Kidney (tissue), 14 donors: Measurements from ENCODE around the gene CCDC71. TPM values are rescaled to one million over a fixed set of nuclear protein-coding genes. Genes with fewer than 3 reads are reported as not detected.

Experiments
- DNase-seq, 5 donors: peaks; one replicate each; pipeline ENCODE4 v3.0.0-alpha.2; 2013 to 2020
- FAIRE-seq: peaks from 2 replicates; lab custom pipeline; 2012; peaks lifted over from hg19 to GRCh38; lab: Jason Lieb, UNC
- H3K27ac ChIP-seq, 2 donors: one replicate each; pipeline ENCODE4 v1.7.0; 2013; ENCODE audit warnings: low read depth in 2 of 2, low read length in 2 of 2, inconsistent platforms in 1 of 2
- H3K27me3 ChIP-seq: one replicate; pipeline ENCODE4 v1.7.1; 2013; ENCODE audit warnings: low read length, inconsistent platforms; ENCODE audit not compliant: control insufficient read depth, insufficient read depth
- H3K36me3 ChIP-seq, 3 donors: one replicate each; pipeline versions ENCODE4 v1.7.0 to v1.7.1; 2013; ENCODE audit warnings: low read length in 3 of 3, control low read depth in 1 of 3, inconsistent platforms in 1 of 3; ENCODE audit not compliant: insufficient read depth in 3 of 3, control insufficient read depth in 2 of 3
- H3K4me1 ChIP-seq, 3 donors: one replicate each; pipeline versions ENCODE4 v1.7.0 to v1.7.1; 2013; ENCODE audit warnings: low read length in 3 of 3, inconsistent platforms in 1 of 3, low read depth in 1 of 3; ENCODE audit not compliant: control insufficient read depth in 2 of 3, insufficient read depth in 2 of 3
- H3K4me3 ChIP-seq, 3 donors: one replicate each; pipeline versions ENCODE4 v1.7.0 to v1.8.1; 2013; ENCODE audit warnings: low read length in 3 of 3, control low read depth in 1 of 3, inconsistent platforms in 1 of 3
- H3K9ac ChIP-seq, 3 donors: one replicate each; pipeline versions ENCODE4 v1.7.0 to v1.7.1; 2013; ENCODE audit warnings: low read length in 3 of 3, control low read depth in 1 of 3, inconsistent platforms in 1 of 3
- H3K9me3 ChIP-seq, 3 donors: one replicate each; pipeline versions ENCODE4 v1.7.0 to v1.7.1; 2013; ENCODE audit warnings: low read length in 3 of 3, control low read depth in 1 of 3, inconsistent platforms in 1 of 3; ENCODE audit not compliant: control insufficient read depth in 2 of 3, insufficient read depth in 1 of 3
- CTCF ChIP-seq: IDR thresholded peaks from 3 replicates; pipeline ENCODE4 v1.5.1; 2012; ENCODE audit warnings: mild to moderate bottlenecking, moderate library complexity, borderline replicate concordance; ENCODE audit not compliant: insufficient read depth; ENCODE audit errors: extremely low read depth
- intact Hi-C: fragments of 100-400 bp; cut with DNase I; formaldehyde crosslinking; loops from one replicate; pipeline ENCODE4 v1.11.1; 2022
- polyA plus RNA-seq: library from polyadenylated mRNA; stranded (reverse); fragments of 350-450 nt; fragmentation: Illumina TruSeq; extraction: RNeasy Lipid Tissue Mini Kit (QIAGEN cat#74804); gene quantifications from one replicate; pipeline ENCODE4 v1.2.3, GENCODE V29; 2014; ENCODE audit warnings: low read depth, low replicate concordance; ENCODE audit not compliant: insufficient read depth
- total RNA-seq: library from RNA; stranded (reverse); fragmentation: NEBNext Ultra II Directional; extraction: Animal tissue kit (Norgen Biotek cat#: 25700); gene quantifications from one replicate; pipeline ENCODE4 v1.2.1, GENCODE V29; 2021
- donor health status: control.
- donor health status: control.
- donor health status: control.
- donor health status: control.
- donor health status: control.
- donor health status: DM: yes; HTN: yes; CAD: no.
- donor health status: Normal renal cell carcinoma (clear cell type).

Gene CCDC71
- total and polyA plus RNA-seq, 2 donors from 2014 or later, result 21.0 to 27.6 TPM

- H3K4me3 ChIP-seq, result no peak overlapping the region
- TF ChIP-seq CTCF, result no peak
- H3K36me3 ChIP-seq, result no peaks in the 10 kb centered on the region
- intact Hi-C loops, result no loop called here
- no peaks in the 10 kb centered on the region for H3K9me3 ChIP-seq
- FAIRE-seq, result no peak
- no peak overlapping the region for H3K9ac ChIP-seq
- no peak overlapping the region for H3K27ac ChIP-seq
- no peak for DNase-seq
- H3K27me3 ChIP-seq, result no peaks in the 10 kb centered on the region
- no peaks in the 10 kb centered on the region for H3K4me1 ChIP-seq
Measured at GRCh38 chr3:49198161-49198560, 32.0 kb upstream of the CCDC71 start.

GRCh38 chr3:49191741-49192140 lies 25.6 kb upstream of the CCDC71 start:
- FAIRE-seq (no peak), DNase-seq (no peak)
- Histone ChIP-seq H3K4me1 (no peaks in the 10 kb centered on the region), H3K4me3 (no peak overlapping the region), H3K27me3 (no peaks in the 10 kb centered on the region), H3K27ac (no peak overlapping the region), H3K9me3 (no peaks in the 10 kb centered on the region), H3K36me3 (no peaks in the 10 kb centered on the region), H3K9ac (no peak overlapping the region)
- intact Hi-C loops, result no loop called here
- no peak for TF ChIP-seq CTCF

- H3K9ac ChIP-seq, result no peak overlapping the region
- H3K4me3 ChIP-seq, result no peak overlapping the region
- intact Hi-C loops, result no loop called here
- FAIRE-seq (no peak), DNase-seq (no peak)
- no peak overlapping the region for H3K27ac ChIP-seq
- H3K9me3 ChIP-seq, result no peaks in the 10 kb centered on the region
- TF ChIP-seq CTCF, result no peak
- no peaks in the 10 kb centered on the region for H3K4me1 ChIP-seq
- H3K27me3 ChIP-seq, result no peaks in the 10 kb centered on the region
- H3K36me3 ChIP-seq, result no peaks in the 10 kb centered on the region
Measured at GRCh38 chr3:49183873-49184272, 17.7 kb upstream of the CCDC71 start.

GRCh38 chr3:49182682-49183081 lies 16.6 kb upstream of the CCDC71 start:
- Histone ChIP-seq H3K36me3 (no peaks in the 10 kb centered on the region), H3K27me3 (no peaks in the 10 kb centered on the region), H3K9me3 (no peaks in the 10 kb centered on the region), H3K4me1 (no peaks in the 10 kb centered on the region), H3K27ac (no peak overlapping the region), H3K4me3 (no peak overlapping the region), H3K9ac (no peak overlapping the region)
- DNase-seq (no peak), FAIRE-seq (no peak)
- TF ChIP-seq CTCF, result no peak
- intact Hi-C loops, result no loop called here
